ENCODE results near the gene CDC42BPB. TPM values are rescaled to one million over a fixed set of nuclear protein-coding genes. Genes with fewer than 3 reads are reported as not detected.

CDC42BPB gene
- total and polyA plus RNA-seq, 2 of the 4 experiments (the other 2 are of a cell fraction) = 49.1 to 81.4 TPM

DNA sequence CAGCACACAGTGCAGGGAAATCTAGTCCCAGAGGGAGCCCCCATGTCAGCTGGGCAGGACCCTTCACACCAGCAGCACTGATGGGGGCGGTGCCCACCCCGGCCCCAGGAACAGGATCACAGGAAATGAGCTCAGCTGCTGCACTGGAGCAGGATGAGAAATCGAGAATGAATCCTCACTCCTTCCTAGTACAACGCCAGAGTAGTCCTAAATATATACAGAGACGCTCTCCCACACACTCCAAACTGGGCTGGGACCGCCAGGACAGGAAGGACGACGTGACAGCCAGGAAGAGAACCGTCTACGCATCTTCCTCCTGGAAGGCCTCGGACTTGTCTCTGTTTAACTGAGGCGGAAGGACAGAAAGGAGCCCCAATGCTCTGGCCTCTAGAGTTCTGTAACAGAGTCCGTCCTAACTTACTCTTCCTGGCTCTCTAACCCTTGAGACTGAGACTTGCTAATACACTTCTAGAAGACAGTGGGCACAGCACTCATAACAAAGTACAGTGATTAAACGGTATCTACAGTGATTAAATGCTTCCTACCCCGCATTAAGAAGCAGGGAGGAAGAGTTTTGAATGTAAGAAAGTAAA is 33.4 kb downstream of the CDC42BPB start:
- H3K27me3 ChIP-seq (ENCODE audit: control insufficient read depth, insufficient read depth, low read length) = no peaks in the 10 kb centered on the region
- peaks cover 21 to 70% of the 10 kb centered on the region in 2 experiments; a peak in 3 of 4 replicates for H3K79me1 ChIP-seq (ENCODE audit: low read depth in 1 of 2, low read length in 2 of 2)
- peak overlapping the region; percentile 71 to 89 for H4K8ac ChIP-seq (ENCODE audit: low read depth in 2 of 2, low read length in 2 of 2)
- peak overlapping the region; percentile 16; the same call in 1 of the 3 replicates for H2BK15ac ChIP-seq (ENCODE audit: low read depth, low read length)
- no TSS peak for BruUV-seq (replicated peaks)
- peak overlapping the region; percentile 53; the same call in 1 of the 2 replicates for H2BK120ac ChIP-seq (ENCODE audit: low read depth, low read length)
- peak overlapping the region; percentile 15; the same call in 1 of the 2 replicates for H3K4me3 ChIP-seq (ENCODE audit: insufficient read depth, low read depth, low read length)
- H4K5ac ChIP-seq (ENCODE audit: low read depth, low read length) = peak overlapping the region; percentile 70
- H3K56ac ChIP-seq (ENCODE audit: extremely low read depth, insufficient read depth, low read length) = peak overlapping the region; percentile 74
- in situ Hi-C loops (cut with MboI; ENCODE audit: low sequenced_read_pairs) = no loop called here
- H2BK20ac ChIP-seq (ENCODE audit: low read depth, low read length) = no peak overlapping the region
- ChIA-PET POLR2A (ENCODE audit: unreplicated experiment) (no interaction called here), CTCF (no interaction called here)
- H2AK5ac ChIP-seq (ENCODE audit: low read depth, low read length) = peak overlapping the region; percentile 31
- peak overlapping the region; percentile 34 for H4K91ac ChIP-seq (ENCODE audit: insufficient read depth, low read depth, low read length)
- H2AFZ ChIP-seq (replicated peaks; ENCODE audit: low read length, poor library complexity) = peak overlapping the region; percentile 69
- DNase-seq = peak; percentile 91
- peak overlapping the region; percentile 50 for H2AK9ac ChIP-seq (replicated peaks; ENCODE audit: low read depth, low read length, poor library complexity)
- peak overlapping the region; percentile 82 for H3K4ac ChIP-seq (ENCODE audit: low read depth, low read length)
- peak overlapping the region; percentile 55 for H3K9ac ChIP-seq (ENCODE audit: low read depth, low read length)
- peaks cover 3% of the 10 kb centered on the region; the same call in 1 of the 2 replicates for H3K36me3 ChIP-seq (ENCODE audit: control insufficient read depth, insufficient read depth, low read length)
- peaks cover 22% of the 10 kb centered on the region for H3K9me1 ChIP-seq (ENCODE audit: insufficient read depth, low read length)
- peak overlapping the region; percentile 67 for H3K4me2 ChIP-seq (ENCODE audit: low read depth, low read length)
- peak overlapping the region; percentile 18 for H3K18ac ChIP-seq (ENCODE audit: low read depth, low read length)
- dilution Hi-C loops (cut with HindIII; ENCODE audit: low sequenced_read_pairs, unreplicated experiment) = no loop called here
- H3K23ac ChIP-seq (ENCODE audit: low read depth, low read length) = peak overlapping the region; percentile 80
- peak; percentile 87 for ATAC-seq (ENCODE audit: low read depth)
- peak overlapping the region; percentile 66 for H3K27ac ChIP-seq (ENCODE audit: insufficient read depth, low read length)
- peaks cover 50% of the 10 kb centered on the region for H4K20me1 ChIP-seq (ENCODE audit: insufficient read depth, low read length)
- H3K9me3 ChIP-seq (ENCODE audit: control insufficient read depth, insufficient read depth, low read length) = no peaks in the 10 kb centered on the region
- intact Hi-C loops (cut with micrococcal nuclease) = loop anchor here (5.0 kb wide), 1 partner anchor 33 kb away; the partner anchor contains the start of gene CDC42BPB
- peak overlapping the region; percentile 73 for H2BK5ac ChIP-seq (ENCODE audit: low read depth, low read length, poor library complexity, severe bottlenecking)
- no peak for TF ChIP-seq SMC3 (IDR thresholded peaks at IDR 0.05; ENCODE audit: low read depth, low read length)
- peak; percentile 3; the same call in 1 of the 2 replicates for TF ChIP-seq FOS (IDR thresholded peaks at IDR 0.05; ENCODE audit: low read depth, low read length)
- no peak for TF ChIP-seq MXI1 (IDR thresholded peaks at IDR 0.05; ENCODE audit: borderline replicate concordance, low read depth, low read length)
- TF ChIP-seq CEBPB (IDR thresholded peaks at IDR 0.05; ENCODE audit: low read depth, low read length) = no peak
- TF ChIP-seq RFX5 (IDR thresholded peaks at IDR 0.05; ENCODE audit: low read depth, low read length) = no peak
- peak; percentile 89 for TF ChIP-seq POLR2A (IDR thresholded peaks at IDR 0.05; ENCODE audit: low read depth, low read length)
- 0% methylated on average over 1 of the region's 15 CpGs; no CpG with 5 or more reads in 1 of the 2 experiments for WGBS, 2 experiments (ENCODE audit: extremely low coverage in 2 of 2, insufficient read length in 1 of 2)
- H3K14ac ChIP-seq (replicated peaks; ENCODE audit: low read depth, low read length) = peak overlapping the region; percentile 82
- peaks cover 17% of the 10 kb centered on the region for H3K4me1 ChIP-seq (ENCODE audit: control insufficient read depth, insufficient read depth, low read length)
